AG09309 (cell line): Measurements from ENCODE around the gene PAIP1.
"Not testable (repeated sequence)": the region's sequence is repeated elsewhere in the genome, so short reads cannot be mapped to it uniquely, and the experiment has no call there.

Experiments
- DNase-seq: peaks from one replicate; pipeline ENCODE4 v3.0.0-alpha.2; 2010; ENCODE audit warnings: low read depth
- H3K4me3 ChIP-seq: 2 replicates; pipeline ENCODE4 v1.5.1; 2011; ENCODE audit warnings: mild to moderate bottlenecking, low read depth, low read length, moderate library complexity; ENCODE audit not compliant: control insufficient read depth
- TF ChIP-seq, protein P1 (sequence below): IDR thresholded peaks from 2 replicates; pipeline ENCODE4 v1.5.1; 2011; ENCODE audit warnings: mild to moderate bottlenecking, low read depth, low read length, inconsistent platforms; ENCODE audit not compliant: insufficient read depth, control insufficient read depth; ENCODE audit errors: missing control alignments

Gene PAIP1

DNA sequence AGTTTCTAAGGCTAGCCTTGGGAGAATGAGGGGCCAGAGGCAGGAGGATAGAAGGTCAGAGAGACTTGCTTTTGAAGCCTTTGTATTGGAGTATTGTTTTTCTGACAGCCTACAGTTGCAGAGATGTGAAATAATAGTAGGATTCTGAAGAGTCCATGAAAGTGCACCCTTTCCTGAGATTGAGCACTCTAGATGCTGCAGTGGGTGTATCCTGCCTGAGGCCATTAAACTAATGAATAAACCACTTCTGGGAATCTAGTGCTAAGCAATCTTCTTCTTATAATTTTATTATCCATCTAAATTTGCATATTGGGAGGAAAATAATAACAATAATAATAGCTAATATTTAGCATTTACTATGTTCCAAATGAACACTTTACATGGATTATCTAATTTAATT is 26.8 kb upstream of the PAIP1 start:
- no peak overlapping the region for H3K4me3 ChIP-seq
- TF ChIP-seq, protein P1, sequence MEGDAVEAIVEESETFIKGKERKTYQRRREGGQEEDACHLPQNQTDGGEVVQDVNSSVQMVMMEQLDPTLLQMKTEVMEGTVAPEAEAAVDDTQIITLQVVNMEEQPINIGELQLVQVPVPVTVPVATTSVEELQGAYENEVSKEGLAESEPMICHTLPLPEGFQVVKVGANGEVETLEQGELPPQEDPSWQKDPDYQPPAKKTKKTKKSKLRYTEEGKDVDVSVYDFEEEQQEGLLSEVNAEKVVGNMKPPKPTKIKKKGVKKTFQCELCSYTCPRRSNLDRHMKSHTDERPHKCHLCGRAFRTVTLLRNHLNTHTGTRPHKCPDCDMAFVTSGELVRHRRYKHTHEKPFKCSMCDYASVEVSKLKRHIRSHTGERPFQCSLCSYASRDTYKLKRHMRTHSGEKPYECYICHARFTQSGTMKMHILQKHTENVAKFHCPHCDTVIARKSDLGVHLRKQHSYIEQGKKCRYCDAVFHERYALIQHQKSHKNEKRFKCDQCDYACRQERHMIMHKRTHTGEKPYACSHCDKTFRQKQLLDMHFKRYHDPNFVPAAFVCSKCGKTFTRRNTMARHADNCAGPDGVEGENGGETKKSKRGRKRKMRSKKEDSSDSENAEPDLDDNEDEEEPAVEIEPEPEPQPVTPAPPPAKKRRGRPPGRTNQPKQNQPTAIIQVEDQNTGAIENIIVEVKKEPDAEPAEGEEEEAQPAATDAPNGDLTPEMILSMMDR: no peak
- no peak for DNase-seq

DNA sequence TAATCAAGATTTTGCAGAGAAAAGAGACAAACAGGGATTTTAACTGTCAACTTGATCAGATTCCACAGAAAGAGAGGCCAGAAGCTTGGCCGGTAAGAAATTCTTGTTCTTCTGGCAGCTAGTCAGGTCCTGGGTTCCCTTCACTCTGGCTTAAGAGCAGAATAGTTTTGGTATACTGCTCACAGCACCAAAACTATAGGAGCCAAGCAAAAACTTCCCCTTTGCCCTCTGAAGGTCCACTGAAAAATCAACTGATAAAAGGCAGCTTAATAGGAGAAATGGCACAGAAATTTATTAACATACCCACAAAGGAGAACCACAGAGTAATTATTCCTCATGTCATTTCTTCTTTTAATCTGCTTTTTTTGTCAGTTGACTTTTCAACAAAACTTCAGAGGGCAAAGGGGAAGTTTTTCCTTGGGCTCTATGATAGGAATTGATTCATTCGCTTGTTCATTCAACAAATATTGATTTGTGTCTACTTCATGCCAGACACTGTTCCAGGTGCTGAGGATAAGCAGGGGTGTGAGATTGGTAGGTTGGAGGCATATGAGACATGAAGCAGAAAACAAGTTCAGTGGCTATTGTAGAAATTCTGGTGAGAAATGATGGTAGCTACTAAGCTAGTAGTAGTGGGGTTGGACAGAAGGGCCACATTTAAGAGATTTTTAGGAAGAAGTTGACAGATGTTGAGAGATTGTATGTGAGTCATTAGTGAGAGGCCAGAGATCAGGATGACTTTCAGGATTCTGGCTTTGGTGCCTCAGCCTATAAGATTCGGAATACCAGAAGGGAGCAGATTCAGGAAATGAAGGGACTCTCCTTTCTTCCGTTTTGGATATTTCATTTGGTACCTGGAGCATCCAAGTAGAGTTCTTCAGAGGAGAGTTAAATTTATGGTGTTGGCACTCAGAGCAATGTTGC is 25.5 kb upstream of the PAIP1 start:
- TF ChIP-seq, protein P1: no peak
- DNase-seq: no peak
- no peak overlapping the region for H3K4me3 ChIP-seq

GRCh38 chr5:43581398-43581797 is 24.5 kb upstream of the PAIP1 start:
- H3K4me3 ChIP-seq: no peak overlapping the region
- TF ChIP-seq, protein P1: no peak
- no peak for DNase-seq

DNA sequence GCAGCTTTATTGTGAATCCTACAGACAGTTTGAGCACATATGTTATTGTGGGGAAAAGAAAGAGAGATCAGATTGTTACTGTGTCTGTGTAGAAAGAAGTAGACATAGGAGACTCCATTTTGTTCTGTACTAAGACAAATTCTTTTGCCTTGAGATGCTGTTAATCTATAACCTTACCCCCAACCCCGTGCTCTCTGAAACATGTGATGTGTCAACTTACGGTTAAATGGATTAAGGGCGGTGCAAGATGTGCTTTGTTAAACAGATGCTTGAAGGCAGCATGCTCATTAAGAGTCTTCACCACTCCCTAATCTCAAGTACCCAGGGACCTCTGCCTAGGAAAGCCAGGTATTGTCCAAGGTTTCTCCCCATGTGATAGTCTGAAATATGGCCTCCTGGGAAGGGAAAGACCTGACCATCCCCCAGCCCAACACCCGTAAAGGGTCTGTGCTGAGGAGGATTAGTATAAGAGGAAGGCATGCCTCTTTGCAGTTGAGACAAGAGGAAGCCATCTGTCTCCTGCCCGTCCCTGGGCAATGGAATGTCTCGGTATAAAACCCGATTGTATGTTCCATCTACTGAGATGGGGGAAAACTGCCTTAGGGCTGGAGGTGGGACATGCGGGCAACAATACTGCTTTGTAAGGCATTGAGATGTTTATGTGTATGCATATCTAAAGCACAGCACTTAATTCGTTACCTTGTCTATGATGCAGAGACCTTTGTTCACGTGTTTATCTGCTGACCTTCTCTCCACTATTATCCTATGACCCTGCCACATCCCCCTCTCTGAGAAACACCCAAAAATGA is 23.7 kb upstream of the PAIP1 start:
- not testable (repeated sequence) for H3K4me3 ChIP-seq, DNase-seq

DNA sequence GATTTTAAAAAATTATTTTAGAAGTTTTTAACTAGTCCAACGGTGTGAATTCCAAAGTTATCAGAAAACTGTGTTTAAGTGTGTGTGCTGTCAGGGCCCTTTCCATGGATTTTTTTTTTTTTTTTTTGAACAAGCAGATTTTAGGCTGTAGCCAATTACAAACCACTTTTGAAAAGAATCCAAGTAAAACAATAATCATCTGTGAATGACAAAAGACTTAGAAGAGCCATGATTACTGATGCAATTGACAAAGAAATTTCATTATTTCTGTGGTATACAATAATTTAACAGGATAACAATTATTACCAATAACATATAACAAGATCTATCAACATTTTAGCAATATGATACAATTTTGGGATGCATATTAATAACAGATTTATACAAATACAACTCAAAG is 16.2 kb upstream of the PAIP1 start:
- DNase-seq: peak; percentile 33
- H3K4me3 ChIP-seq: no peak overlapping the region
- TF ChIP-seq, protein P1: no peak

DNA sequence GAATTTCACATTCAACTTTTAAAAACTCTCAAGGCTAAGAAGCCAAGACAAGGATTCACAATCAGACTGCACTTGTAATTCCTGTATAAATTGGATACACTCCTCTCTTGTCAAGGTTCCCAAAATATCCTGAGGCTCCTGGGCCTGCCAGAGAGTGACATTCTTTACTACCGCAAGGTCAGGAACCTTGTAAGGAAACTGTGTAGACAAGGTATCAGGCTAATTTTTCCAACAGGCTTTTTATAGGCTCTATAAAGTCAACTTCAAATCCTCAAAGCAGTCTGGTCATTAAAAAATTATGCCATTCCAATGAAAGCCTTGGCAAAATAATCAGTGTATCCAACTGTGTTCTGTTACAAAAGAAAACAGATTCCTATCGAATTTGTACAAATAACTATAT is 15.5 kb upstream of the PAIP1 start:
- TF ChIP-seq, protein P1: no peak
- no peak for DNase-seq
- H3K4me3 ChIP-seq: no peak overlapping the region

DNA sequence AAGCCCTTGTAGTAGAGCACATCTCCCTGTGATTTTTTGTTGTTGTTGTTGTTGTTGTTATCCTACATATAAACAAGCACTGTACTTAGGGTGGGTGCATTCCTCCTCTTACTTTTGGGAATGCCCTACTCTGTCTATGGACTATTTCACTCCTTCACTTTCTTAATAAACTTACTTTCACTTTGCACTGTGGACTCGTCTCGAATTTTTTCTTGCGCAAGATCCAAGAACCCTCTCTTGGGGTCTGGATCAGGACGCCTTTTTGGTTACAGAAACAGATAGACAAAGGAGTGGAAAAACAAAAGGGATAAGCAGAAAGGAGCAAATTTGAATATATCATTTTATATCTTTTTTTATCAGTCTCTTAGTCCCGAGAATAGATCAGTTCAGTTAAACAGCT is 14.4 kb upstream of the PAIP1 start:
- TF ChIP-seq, protein P1: no peak
- DNase-seq: no peak
- no peak overlapping the region for H3K4me3 ChIP-seq
